GM21737 (cell line): ENCODE measurements around the gene C10orf88.

ENCODE experiments used
- ATAC-seq: cut with Tn5 transposase; IDR thresholded peaks from one replicate; pipeline ENCODE4 v1.9.1; 2021; ENCODE audit warnings: mild to moderate bottlenecking, moderate library complexity; ENCODE audit not compliant: unreplicated experiment

C10orf88 gene, protein sequence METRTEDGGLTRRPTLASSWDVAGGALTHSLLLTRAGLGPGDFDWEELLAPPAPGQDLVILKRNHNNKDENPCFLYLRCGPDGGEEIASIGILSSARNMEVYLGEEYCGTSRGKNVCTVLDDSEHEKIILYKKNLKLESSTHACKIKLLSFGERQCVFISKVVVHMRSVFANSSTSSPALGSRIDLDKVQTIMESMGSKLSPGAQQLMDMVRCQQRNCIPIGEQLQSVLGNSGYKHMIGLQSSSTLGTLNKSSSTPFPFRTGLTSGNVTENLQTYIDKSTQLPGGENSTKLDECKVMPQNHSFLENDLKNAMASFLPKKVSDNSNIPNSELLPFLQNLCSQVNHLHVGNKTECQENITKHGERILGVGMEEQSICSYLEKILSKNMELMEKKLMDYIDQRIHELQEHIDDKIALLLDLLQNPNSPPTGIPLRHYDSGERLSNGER

GRCh38 chr10:122953902-122954730, at the start of gene C10orf88:
Gene C10orf88, minus strand, starts transcription at chr10:122954227. Its CDS starts 49 bp downstream, at chr10:122954178.
- ATAC-seq = peak; percentile 98

DNA sequence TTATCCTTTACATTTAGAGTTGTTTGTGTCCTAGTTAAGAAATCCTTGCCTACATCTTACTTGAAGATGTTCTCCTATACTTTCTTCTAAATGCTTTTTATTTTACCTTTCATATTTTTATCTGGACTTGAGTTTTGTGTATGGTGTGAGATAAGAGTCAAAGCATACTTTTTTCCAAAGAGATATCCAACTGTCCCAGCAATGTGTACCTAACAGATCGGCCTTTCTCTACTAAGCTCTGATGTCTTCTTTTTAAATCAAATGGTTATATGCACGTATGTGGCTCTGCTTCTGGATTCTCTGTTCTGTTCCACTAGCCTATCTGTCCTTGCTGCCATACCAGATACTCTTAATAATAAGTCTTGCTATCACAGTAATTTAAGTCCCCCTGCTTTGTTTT, 47.3 kb upstream of the C10orf88 start:
- ATAC-seq = no peak

- ATAC-seq = no peak
Observed at GRCh38 chr10:123000155-123000554, 46.1 kb upstream of the C10orf88 start.

DNA sequence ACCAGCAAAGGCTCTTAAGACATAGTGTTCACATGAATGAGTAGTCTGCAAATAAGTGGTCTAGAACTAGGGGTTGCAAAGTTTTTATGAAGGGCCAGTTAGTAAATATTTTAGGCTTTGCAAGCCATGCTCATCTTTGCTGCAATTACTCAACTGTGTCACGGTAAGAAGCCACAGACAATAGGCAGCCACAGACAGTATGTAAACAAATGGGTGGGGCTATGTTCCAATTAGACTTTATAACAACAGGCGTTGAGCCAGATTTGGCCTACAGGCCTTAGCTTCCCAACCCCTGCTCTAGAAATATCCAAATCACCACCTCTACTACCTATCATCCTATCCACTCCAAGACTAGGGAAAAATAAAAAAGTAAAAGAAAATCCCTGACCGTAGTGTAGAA, 45.3 kb upstream of the C10orf88 start:
- no peak for ATAC-seq

DNA sequence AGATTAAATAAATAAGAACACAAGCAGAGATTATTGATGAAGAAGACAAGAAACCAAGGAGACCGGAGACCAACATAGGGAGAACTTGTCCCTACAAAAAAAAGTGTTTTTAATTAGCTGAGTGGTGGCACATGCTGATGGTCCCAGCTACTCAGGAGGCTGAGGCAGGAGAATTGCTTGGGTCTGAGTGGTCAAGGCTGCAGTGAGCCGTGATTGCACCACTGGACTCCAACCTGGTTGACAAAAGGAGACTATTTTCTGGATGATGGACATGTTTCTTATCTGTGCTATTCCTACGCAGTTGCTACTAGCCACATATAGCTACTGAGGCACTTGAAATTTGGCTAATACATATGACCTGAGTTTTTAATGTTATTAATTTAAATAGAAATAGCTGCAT, 44.9 kb upstream of the C10orf88 start:
- ATAC-seq = no peak

DNA sequence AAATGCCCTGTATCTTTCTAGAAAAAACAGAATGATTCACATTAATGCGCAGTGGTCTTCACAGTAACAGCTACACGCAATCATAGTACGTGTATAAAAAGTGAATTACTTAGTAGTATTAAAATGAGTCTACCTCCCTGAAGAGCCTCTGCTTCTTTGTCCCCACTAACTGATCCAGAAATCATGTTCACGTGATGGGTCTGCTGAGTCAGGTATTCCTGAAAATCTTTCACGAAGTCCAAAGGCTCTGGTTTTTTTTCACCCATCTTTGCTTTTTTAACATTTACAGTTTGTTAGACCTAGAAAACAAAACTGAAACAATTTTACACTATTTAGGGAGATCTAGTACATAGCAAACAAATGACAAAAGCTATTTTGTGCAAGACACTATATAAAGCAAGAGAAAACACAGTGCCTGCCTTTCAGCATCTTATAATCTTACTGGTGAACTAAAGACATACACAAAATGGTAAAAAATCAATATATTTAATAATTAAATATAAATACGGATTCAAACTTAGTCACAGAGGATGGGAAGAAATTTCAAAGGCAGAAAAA, 44.4 kb upstream of the C10orf88 start:
- no peak for ATAC-seq

- ATAC-seq = no peak
Observed at GRCh38 chr10:122997864-122998263, 43.8 kb upstream of the C10orf88 start.

DNA sequence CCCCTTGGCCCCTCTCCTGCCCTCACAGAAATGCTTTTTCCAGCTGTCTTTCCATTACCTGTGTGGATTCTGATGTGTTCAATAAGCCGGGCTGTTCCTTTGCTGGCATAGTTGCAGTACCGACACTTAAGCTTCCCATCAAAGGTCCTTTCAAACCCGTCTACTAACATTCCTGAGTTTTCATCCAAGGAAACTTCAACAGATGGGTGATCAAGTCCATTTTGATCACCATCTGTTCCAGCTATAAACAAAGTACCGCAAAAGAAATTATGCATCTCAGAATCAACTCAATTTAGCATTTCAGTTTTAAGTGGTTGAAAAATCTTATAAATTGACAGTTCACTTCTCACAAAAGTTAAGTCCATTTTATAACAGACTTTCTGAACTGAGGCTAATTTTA, 41.9 kb upstream of the C10orf88 start:
- no peak for ATAC-seq

DNA sequence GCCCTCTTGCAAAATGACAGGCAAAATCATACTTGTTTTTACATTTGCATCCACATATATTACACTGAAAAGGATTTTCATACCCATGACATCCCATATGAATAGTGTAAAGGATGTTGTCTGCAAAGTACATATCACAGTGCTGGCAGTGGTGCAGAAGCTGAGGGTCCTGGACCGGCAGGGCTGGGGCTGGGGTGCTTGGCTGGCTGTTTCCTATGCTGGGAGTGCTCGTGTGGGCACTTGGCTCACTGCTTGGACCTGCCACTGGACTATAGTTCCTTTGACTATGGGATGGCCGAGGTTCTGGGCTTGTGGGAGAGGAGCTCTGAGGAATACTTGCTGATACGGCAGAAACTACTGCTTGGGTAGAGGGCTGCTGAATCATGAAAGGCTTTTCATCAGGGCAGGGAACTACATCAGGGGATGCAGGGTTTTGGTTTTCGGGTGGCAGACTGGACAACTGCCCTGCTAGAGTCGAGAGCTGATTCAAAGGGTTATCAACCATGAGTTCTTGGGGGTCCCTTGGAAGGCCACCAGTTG, 39.8 kb upstream of the C10orf88 start:
- no peak for ATAC-seq

DNA sequence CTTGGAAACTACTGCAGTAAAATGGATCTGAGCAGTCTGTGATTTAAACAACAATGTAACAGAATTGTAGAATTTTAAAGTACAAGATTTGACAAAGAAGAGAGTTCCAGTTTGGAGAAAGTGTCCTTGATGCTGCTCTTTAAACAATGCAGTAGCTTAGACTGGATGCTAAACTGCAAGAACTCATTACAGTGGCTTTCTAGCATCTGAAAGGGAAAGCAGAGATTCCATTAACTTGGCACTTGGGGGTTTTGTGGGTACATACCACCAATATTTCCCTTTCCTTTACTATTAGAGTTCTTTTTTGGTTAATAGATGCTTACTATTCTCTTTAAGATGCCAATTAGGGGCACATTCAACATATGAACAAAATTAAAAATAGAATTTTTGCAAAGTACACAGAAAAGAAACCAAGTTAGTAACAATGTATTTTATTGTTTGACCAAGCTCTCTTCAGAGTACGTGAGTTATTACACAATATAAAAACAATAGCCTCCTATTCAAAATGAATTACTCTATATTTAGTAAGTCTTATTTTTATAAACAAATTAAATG, 38.1 kb upstream of the C10orf88 start:
- ATAC-seq = no peak

DNA sequence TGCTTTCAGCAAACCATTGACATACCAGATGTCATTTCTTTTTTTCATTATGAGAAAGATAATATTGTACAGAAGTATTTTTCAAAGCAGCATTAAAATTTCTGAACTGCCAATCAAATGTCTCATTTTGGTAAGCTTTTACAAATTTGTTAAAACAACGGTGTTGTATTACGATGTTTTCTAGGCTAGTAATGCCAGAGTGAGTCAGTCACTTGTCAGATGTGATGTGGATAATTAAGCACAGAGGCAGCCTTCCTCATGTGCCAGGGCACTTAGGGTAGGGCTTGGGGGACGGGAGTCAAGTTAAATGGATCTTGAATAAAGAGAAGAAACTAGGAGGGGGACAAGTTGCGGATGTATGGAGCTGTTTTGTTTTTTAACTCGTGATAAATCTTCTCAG, 36.3 kb upstream of the C10orf88 start:
- ATAC-seq = no peak

DNA sequence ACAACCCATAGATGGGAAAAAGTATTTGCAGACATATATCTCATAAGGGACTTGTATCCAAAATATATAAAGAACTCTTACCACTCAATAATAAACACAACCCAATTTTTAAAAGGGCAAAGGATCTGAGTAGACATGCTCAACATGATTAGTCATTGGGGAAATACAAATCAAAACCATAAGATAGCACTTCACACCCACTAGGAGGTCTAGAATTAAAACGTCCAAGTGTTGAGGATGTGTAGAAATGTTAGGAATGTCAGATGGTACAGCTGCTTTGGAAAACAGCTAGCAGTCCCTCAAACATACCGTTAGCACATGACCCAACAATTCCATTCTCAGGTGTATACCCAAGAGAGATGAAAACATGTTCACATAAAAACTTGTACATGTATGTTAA, 34.5 kb upstream of the C10orf88 start:
- ATAC-seq = no peak

- no peak for ATAC-seq
Observed at GRCh38 chr10:122986335-122986734, 32.3 kb upstream of the C10orf88 start.

- ATAC-seq = no peak
Observed at GRCh38 chr10:122984708-122985107, 30.7 kb upstream of the C10orf88 start.

DNA sequence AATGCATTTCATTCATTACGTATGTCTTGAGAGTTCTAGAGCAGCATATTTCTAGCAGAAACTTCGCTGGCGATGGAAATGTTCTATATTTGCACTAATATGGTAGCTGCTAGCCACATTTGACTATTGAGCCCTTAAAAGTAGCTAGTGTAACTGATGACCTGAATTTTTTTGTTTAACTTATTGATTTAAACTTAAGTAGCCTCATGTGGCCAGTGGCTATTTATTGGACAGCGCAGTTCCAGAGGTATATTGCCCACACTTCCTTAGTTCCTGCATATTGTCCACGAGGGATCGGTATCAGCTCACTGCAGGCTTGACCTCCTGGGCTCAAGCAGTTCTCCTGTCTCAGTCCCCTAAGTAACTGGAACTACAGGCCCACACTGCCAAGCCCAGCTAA, 29.9 kb upstream of the C10orf88 start:
- no peak for ATAC-seq

- ATAC-seq = no peak
Observed at GRCh38 chr10:122981066-122981464, 27.0 kb upstream of the C10orf88 start.

DNA sequence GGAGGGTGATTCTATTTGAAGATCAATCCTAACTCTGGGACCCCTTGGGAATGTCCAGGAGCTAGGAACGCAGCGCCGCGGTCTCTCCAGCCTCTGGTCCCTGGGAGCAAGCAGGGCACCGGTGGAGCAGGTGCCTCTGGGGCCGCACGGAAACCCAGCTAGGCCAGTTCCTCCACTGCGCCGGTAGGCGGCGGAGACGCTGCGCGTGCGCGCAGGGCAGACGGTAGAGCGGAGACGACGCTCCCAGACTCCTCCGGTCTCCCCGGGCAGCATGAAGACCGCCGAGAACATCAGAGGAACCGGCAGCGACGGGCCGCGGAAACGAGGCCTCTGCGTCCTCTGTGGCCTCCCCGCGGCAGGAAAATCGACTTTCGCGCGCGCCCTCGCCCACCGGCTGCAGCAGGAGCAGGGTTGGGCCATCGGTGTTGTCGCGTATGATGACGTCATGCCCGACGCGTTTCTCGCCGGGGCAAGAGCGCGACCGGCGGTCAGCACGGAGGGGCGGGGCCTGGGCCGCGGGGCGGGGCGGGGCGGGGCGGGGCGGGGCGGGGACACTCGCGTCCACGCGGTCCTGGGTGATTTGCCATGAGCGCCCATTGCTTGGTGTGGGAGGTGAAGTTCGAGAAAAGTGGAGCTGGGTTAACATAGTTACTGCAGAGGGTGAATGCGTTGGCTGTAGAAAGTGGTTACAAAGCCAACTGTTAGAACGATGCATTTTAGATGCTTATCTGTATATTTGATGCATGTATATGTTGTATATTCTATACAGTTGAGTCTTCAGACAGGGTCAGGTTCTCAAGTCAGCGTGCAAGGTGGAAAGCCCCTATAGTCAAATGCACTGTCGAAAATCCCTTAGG, 26.4 kb upstream of the C10orf88 start, which contains the start of gene PSTK:
PSTK (plus strand) TSS at position 193 of the 857 bp plus-strand sequence; CDS start at position 272, 79 bp downstream.
- ATAC-seq = peak; percentile 97

- ATAC-seq = no peak
Observed at GRCh38 chr10:122974543-122975064, 20.6 kb upstream of the C10orf88 start.

DNA sequence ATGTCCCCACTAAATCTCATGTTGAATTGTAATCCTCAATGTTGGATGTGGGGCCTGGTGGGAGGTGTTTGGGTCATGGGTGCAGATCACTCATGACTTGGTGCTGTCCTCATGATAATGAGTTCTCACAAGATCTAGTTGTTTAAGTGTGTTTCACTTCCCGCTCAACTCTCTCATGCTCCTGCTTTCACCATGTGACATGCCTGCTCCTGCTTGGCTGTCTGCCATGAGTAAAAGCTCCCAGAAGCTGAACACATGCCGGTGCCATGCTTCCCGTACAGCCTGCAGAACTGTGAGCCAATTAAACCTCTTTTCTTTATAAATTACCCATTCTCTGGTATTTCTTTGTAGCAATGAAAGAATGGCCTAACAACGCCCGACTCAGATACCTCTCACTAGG, 20.0 kb upstream of the C10orf88 start:
- no peak for ATAC-seq

GRCh38 chr10:122968698-122969097, 14.7 kb upstream of the C10orf88 start:
- ATAC-seq = no peak
